Jurkat, Clone E6-1 (cell line): Measurements from ENCODE around the gene MRPL2.
A peak's percentile ranks its signal among the peaks of the same experiment; 100 is the strongest.

Source experiments
- DNase-seq: peaks from one replicate; pipeline ENCODE4 v3.0.0-alpha.2; 2011; ENCODE audit warnings: low read depth, low spot score
- H3K4me3 ChIP-seq: 2 replicates; pipeline ENCODE4 v1.5.1; 2011; ENCODE audit warnings: mild to moderate bottlenecking, low read length, control low read depth, moderate library complexity

The MRPL2 gene

GRCh38 chr6:43032326-43032725 is 26.9 kb downstream of the MRPL2 start:
- no peak for DNase-seq
- no peak overlapping the region for H3K4me3 ChIP-seq

DNA sequence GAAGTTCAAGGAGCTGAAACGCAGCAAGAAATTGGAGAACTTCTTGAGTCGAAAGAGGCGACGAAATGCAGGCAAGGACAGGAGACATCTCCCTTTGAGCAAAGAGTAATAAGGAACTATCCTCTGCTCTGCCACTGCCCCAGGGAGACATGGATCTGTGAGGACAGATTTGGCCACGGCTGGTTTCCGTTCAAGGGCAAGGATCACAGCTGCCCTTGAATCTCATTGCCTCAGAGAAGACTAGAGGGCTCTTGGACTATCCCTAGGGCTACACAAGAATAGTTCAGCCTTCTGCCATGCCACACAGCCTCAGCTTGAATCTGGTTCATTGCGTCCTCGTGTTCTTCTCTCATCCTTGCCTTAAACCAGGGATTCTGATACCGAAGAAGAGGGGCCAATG is 30.1 kb downstream of the MRPL2 start:
- no peak for DNase-seq
- H3K4me3 ChIP-seq = no peak overlapping the region

DNA sequence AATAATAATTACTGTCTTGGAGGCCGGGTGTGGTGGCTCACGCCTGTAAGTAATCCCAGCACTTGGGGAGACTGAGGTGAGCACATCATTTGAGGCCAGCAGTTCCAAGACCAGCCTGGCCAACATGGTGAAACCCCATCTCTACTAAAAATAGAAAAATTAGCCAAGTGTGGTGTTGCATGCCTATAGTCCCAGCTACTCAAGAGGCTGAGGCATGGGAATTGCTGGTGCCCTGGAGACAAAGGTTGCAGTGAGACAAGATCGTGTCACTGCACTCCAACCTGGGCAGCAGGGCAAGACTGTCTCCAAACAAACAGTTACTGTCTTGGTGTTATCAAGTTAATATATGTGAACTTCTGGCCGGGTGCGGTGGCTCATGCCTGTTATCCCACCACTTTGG is 32.9 kb downstream of the MRPL2 start:
- H3K4me3 ChIP-seq = no peak overlapping the region
- no peak for DNase-seq

- no peak overlapping the region for H3K4me3 ChIP-seq
- no peak for DNase-seq
These were observed 34.8 kb downstream of the MRPL2 start for GRCh38 chr6:43024436-43024835.

DNA sequence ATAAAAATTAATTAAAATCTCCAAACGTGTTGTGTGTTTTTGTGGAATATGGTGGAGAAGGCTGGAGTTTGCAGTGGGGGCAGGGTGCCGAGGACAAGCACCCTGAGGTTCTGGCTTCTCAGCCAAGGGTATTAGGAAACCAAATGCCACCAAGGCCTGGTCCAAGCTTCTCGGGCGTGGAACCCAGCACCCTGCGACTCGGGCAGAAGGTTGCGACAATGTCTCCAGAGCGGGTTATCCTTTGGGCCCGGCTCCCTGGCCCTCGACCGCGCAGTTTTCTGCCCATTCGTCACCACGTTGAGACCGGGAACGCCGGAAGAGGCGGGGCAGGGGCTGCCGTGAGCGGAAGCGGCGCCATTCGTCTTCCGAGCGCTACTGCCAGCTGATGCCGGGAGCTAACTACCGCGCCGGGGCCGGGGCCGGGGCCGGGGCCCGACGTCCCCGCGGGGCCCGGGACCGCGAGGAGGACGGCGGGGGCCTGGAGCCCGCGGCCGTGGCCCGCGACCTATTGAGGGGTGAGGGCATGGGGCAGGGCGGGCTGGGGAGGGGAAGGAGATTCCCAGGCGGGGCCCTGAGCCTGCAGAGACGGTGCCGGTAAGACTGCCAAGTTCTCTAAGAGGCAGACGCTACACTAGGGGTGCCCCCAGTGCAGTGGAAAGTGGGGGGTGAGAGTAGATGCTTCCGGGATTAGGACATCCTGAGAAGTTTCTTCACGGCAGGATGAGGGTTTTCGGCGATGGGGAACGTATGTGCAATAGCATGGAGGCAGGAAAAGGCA is 37.8 kb downstream of the MRPL2 start, which contains the start of gene RRP36:
RRP36 (plus strand) TSS at position 354 of the 778 bp plus-strand sequence; CDS start at position 386, 32 bp downstream.
- peak; percentile 48 for DNase-seq
- H3K4me3 ChIP-seq = peak within 1 kb of the TSS; percentile 100

GRCh38 chr6:43020847-43021246 is 38.4 kb downstream of the MRPL2 start:
- H3K4me3 ChIP-seq = peak overlapping the region; percentile 100
- no peak for DNase-seq

GRCh38 chr6:43020052-43020705 is 39.1 kb downstream of the MRPL2 start:
- DNase-seq = no peak
- H3K4me3 ChIP-seq = no peak overlapping the region

DNA sequence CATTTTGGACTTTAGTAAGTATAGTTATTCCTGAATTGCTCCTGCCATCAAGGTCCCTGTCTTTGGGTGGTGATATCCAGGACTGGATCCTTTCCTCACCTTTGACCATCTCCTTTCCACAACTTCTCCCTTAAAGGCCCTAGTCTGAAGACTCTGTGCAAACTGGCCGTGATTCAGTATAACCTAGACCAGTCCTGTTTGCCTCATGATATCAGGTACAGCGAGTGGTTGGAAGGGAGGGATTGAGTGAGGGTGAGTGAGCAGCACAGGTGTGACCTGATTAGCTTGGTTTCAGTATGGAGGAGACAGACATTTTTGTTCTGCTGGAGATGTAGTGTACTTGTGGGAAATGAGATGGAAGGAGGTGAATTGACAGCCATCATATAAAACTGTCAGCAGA is 40.1 kb downstream of the MRPL2 start:
- no peak overlapping the region for H3K4me3 ChIP-seq

DNA sequence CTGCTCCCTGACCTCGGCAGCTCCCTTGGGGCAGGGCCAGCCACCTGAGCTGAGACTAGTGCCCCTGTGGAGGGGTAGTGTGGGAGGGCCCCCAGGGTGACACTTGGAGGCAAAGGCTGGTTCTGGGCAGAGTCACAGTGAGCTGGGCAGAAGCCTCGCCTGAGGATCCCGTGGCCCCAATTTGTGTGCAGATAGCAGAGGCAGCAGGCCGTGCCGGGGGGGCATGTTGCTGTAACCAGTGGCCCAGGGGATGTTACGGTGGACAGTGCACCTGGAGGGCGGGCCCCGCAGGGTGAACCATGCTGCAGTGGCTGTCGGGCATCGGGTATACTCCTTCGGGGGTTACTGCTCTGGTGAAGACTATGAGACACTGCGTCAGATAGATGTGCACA is 42.3 kb downstream of the MRPL2 start:
- H3K4me3 ChIP-seq = no peak overlapping the region
- DNase-seq = no peak

More for the DNA sequence above, 40.1 kb downstream of the MRPL2 start:
- DNase-seq = no peak

- no peak overlapping the region for H3K4me3 ChIP-seq
- DNase-seq = no peak
These were observed 42.9 kb downstream of the MRPL2 start for GRCh38 chr6:43016176-43016942.

DNA sequence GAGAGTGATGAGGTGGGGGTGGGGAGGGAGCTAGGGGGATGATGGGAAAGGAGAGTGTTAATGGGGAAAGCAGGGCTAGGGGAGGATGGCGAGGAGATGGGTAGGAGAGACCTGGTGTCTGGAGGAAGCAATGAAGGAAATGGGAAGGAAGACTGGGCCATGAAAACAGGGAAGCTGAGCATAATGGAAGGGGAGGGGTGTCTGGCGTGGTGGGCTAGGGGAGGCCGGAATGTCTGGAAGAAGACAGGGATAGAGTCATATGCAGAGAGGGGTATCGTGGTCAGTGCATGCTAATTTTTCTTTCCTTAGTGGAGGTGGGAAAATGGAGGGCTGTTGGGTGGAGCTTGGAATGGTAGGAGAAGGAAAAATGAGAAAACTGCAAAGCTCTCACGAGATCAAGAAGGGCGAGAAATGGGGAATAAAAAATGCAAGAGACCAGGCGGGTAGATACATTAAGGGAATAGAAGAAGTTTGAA is 44.8 kb downstream of the MRPL2 start:
- DNase-seq = no peak
- H3K4me3 ChIP-seq = peak overlapping the region; percentile 79

GRCh38 chr6:43013843-43014433 is 45.3 kb downstream of the MRPL2 start, which contains the start of the genes KLHDC3 and MEA1:
Gene KLHDC3 (plus strand): TSS chr6:43014249. CDS start chr6:43017193, 2,944 bp downstream.
Gene MEA1 (minus strand): TSS chr6:43013946. CDS start chr6:43013813, 133 bp downstream.
- peak; percentile 100 for DNase-seq
- H3K4me3 ChIP-seq = peak within 1 kb of the TSS; percentile 86

GRCh38 chr6:43013097-43013842 is 46.0 kb downstream of the MRPL2 start:
- peak; percentile 36 for DNase-seq

DNA sequence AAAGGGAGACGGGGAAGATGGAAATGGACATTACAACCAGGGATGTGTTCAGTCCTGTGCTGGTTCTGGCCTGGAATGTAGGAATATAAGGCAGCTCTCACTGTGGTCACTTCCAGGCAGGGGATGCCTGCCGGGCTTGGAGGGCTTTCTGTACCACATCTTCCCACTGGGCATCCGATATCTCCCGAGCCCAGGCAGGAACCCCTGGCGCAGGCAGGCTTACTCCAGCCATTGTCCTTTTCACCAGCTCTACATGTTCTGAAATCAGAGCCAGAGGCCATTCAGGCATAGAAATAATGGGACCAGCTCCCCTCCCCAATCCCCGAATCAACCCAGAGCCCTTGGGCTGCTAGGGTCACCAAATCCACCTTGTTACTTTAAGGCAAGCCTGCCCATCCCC is 46.9 kb downstream of the MRPL2 start:
- H3K4me3 ChIP-seq = peak overlapping the region; percentile 86

More at GRCh38 chr6:43013097-43013842, 46.0 kb downstream of the MRPL2 start:
- H3K4me3 ChIP-seq = peak overlapping the region; percentile 86

GRCh38 chr6:43011207-43011606 is 48.0 kb downstream of the MRPL2 start:
- H3K4me3 ChIP-seq = no peak overlapping the region
- no peak for DNase-seq

More for the DNA sequence above, 46.9 kb downstream of the MRPL2 start:
- no peak for DNase-seq

DNA sequence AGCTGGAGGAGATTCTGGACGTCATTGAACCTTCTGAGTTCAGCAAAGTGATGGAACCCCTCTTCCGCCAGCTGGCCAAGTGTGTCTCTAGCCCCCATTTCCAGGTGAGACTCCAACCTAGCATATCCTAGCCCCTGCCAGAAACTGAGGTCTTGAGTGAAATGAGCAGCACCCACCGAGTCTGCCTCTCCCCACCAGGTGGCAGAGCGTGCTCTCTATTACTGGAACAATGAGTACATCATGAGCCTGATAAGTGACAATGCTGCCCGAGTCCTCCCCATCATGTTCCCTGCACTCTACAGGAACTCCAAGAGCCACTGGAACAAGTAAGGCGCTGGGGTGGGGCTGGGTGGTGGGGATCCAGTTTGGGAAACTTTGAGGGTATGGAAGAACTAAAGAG is 50.1 kb downstream of the MRPL2 start:
- H3K4me3 ChIP-seq = no peak overlapping the region
- peak; percentile 48 for DNase-seq

GRCh38 chr6:43007126-43007525 is 52.1 kb downstream of the MRPL2 start:
- no peak for DNase-seq

DNA sequence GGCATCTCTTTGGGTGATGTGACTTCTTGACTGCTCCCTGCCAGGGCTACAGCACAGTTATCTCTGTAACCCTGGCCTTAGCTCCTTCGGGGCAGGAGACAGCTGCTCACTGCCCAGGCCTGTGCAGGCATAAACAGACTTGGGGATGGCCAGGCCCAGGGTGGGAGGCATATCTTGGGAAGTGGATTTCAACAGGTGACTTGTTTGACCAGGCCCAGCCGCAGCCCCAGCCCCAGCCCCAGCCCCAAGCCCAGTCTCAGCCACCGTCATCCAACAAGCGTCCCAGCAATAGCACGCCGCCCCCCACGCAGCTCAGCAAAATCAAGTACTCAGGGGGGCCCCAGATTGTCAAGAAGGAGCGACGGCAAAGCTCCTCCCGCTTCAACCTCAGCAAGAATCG is 53.0 kb downstream of the MRPL2 start:
- DNase-seq = no peak
- no peak overlapping the region for H3K4me3 ChIP-seq

More at GRCh38 chr6:43007126-43007525, 52.1 kb downstream of the MRPL2 start:
- H3K4me3 ChIP-seq = no peak overlapping the region
